ENCODE results near the gene AGAP1. TPM values are rescaled to one million over a fixed set of nuclear protein-coding genes. Genes with fewer than 3 reads are reported as not detected.

Gene AGAP1
- total RNA-seq, 1 donor: 12.3 TPM

DNA sequence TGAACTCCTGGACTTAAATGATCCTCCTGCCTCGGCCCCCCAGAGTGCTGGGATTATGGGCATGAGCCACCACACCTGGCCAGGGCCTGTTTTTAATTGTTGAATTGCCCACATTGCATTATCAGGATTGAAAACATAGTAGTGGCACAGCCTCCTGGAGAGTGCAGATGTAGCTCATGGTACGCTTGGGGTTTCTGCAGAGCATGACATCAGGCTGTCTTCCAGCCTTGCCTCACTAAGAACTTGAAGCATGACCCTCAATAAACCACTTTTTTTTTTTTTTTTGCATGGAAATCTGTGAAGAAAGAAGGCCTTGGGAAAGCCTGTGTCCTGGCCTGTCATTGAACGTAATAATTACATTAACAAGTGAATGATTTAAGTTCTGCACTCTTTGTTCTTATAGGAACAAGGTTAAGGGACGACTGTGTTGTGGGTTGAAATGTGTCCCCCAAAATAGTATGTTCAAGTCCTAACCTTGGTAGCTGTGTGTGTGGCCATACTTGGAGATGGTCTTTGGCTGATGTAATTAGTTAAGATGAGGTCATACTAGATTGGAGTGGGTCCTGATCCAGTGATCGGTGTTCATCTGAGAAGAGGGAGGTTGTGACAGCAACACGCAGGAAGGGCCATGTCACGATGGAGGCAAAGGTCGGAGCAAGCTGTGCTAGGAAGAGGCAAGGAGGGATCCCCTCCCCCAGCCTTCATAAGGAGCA is 90.2 kb downstream of the AGAP1 start:
- H3K4me3 ChIP-seq (ENCODE audit: low read depth, low read length): no peak overlapping the region
- TF ChIP-seq, protein P1, sequence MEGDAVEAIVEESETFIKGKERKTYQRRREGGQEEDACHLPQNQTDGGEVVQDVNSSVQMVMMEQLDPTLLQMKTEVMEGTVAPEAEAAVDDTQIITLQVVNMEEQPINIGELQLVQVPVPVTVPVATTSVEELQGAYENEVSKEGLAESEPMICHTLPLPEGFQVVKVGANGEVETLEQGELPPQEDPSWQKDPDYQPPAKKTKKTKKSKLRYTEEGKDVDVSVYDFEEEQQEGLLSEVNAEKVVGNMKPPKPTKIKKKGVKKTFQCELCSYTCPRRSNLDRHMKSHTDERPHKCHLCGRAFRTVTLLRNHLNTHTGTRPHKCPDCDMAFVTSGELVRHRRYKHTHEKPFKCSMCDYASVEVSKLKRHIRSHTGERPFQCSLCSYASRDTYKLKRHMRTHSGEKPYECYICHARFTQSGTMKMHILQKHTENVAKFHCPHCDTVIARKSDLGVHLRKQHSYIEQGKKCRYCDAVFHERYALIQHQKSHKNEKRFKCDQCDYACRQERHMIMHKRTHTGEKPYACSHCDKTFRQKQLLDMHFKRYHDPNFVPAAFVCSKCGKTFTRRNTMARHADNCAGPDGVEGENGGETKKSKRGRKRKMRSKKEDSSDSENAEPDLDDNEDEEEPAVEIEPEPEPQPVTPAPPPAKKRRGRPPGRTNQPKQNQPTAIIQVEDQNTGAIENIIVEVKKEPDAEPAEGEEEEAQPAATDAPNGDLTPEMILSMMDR (IDR thresholded peaks at IDR 0.05; ENCODE audit: insufficient read depth, low read length): no peak
- no peak for DNase-seq (ENCODE audit: low read depth)

DNA sequence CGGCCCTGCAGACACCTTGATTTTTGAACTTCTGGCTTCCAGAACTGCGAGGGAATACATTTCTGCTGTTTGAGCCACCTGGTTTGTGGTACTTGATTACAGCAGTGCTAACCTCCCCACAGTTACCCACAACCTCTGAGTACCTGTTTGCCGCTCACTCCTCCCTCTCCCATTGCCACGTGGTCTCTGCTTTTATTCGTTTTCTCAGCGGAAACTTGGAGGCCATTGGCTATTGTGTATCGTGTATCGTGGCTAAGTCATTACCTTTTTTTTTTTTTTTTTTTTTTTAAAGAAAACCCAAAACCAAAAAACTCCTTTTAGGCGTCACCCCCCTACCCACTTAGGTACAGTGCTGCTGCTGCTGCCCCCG is 90.8 kb downstream of the AGAP1 start:
- H3K4me3 ChIP-seq (ENCODE audit: low read depth, low read length): no peak overlapping the region
- DNase-seq (ENCODE audit: low read depth): no peak

DNA sequence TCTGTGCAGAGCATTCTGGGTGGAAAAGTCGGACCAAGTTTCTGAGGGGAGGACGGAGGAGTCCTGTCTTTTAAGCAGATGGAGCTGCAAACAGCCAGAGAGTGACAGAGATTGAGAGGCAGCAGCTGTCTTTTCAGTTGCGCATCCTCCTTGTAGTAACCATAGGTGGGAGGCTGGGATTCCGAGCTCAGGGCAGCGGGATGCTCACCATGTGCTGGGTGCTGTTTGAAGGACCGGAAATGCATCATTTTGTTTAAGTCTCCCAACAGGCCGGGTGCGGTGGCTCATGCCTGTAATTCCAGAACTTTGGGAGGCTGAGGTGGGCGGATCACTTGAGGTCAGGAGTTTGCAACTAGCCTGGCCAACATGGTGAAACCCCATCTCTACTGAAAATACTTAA is 93.4 kb downstream of the AGAP1 start:
- no peak for DNase-seq (ENCODE audit: low read depth)
- no peak overlapping the region for H3K4me3 ChIP-seq (ENCODE audit: low read depth, low read length)
- TF ChIP-seq, protein P1 (IDR thresholded peaks at IDR 0.05; ENCODE audit: insufficient read depth, low read length): no peak

More for the DNA sequence above, 90.8 kb downstream of the AGAP1 start:
- TF ChIP-seq, protein P1 (IDR thresholded peaks at IDR 0.05; ENCODE audit: insufficient read depth, low read length): no peak

DNA sequence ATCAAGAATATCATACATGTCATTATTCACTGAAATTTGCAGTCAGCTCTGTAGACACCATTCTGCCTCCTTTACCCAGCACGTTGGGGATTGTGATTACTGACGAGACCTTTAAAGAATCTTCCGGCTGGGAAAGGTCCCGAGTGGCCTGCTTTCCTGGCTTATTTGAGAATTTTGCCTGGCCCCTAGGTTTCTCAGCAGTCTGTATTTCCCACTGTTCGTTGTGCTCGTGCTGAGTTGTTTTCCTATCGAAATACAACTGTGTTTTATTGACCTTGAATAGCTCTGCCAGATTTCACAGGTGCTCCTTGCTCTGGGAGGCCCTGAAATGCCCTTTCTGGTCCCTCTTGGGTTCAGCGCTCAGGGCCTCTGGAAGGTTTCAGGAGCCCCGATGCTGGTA is 94.9 kb downstream of the AGAP1 start:
- DNase-seq (ENCODE audit: low read depth): no peak
- TF ChIP-seq, protein P1 (IDR thresholded peaks at IDR 0.05; ENCODE audit: insufficient read depth, low read length): no peak
- H3K4me3 ChIP-seq (ENCODE audit: low read depth, low read length): no peak overlapping the region

DNA sequence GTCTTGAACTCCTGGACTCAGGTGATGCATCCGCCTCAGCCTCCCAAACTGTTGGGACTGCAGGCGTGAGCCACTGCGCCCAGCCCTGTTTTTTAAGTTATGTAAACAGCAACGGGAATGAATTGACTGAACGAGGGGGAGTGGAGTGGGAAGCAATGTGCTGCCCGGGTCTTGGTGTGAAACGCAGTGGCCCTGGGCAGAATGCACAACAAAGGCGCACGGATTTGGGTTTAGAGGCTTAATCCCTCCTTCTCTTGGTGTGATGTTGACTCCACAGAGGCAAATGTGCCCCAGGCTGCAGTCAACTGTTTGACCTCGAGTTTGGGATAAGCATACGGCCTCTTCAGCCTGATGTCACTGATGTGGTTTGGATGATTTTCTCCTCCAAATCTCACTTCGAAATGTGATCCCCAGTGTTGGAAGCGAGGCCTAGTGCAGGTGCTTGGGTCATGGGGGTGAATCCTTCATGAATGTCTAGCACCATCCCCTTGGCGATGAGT is 97.4 kb downstream of the AGAP1 start:
- no peak for DNase-seq (ENCODE audit: low read depth)
- TF ChIP-seq, protein P1 (IDR thresholded peaks at IDR 0.05; ENCODE audit: insufficient read depth, low read length): no peak
- H3K4me3 ChIP-seq (ENCODE audit: low read depth, low read length): no peak overlapping the region

DNA sequence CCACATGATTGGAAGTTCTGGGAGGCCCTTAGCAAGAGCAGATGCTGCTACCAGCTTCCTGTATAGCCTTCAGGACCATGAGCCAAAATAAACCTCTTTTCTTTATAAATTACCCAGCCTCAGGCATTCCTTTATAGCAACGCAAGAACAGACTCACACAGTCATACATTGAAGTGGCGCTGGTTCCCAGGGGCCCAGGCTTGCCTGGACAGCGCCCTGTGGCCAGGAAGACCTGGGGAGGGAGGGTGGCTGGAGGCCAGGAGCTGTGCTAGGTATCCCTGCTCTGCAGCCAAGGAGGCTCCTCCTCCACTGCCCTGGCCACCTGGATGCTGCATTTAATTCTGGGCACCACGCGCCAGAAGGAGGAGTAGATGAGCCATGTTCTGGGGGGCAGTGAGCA is 98.1 kb downstream of the AGAP1 start:
- TF ChIP-seq, protein P1 (IDR thresholded peaks at IDR 0.05; ENCODE audit: insufficient read depth, low read length): no peak
- no peak for DNase-seq (ENCODE audit: low read depth)
- H3K4me3 ChIP-seq (ENCODE audit: low read depth, low read length): no peak overlapping the region

DNA sequence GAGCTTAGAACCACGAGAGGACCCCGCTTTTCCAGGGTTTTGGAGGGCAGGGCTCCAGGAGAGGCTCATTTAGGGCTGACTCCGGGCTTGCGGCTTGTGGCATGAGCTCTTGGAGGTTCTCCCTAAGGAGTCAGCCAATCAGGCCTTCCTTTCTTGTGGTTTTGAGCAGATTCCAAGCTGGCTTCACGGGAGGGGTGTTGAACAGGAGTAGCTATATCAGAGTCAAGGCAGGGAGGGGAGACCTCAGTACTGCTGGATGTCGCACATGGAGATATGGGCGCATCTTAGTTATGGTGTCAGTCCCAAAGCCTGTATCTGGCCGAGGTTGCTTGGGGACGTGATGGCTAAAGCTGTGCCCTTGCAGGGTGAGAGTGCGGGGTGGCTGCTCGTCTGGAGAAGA is 98.6 kb downstream of the AGAP1 start:
- DNase-seq (ENCODE audit: low read depth): no peak
- H3K4me3 ChIP-seq (ENCODE audit: low read depth, low read length): no peak overlapping the region

More for the DNA sequence above, 98.6 kb downstream of the AGAP1 start:
- TF ChIP-seq, protein P1 (IDR thresholded peaks at IDR 0.05; ENCODE audit: insufficient read depth, low read length): no peak
